GM10266 (cell line): Measurements from ENCODE around the gene TUBA1A.

Source experiments
- DNase-seq: peaks from one replicate; pipeline ENCODE4 v3.0.0; 2012; ENCODE audit errors: extremely low spot score
- TF ChIP-seq, protein P1 (sequence below): IDR thresholded peaks from 2 replicates; pipeline ENCODE4 v1.5.1; 2012; ENCODE audit warnings: mild to moderate bottlenecking, low read depth; ENCODE audit not compliant: control insufficient read depth, insufficient read depth; ENCODE audit errors: missing control alignments

Gene TUBA1A

DNA sequence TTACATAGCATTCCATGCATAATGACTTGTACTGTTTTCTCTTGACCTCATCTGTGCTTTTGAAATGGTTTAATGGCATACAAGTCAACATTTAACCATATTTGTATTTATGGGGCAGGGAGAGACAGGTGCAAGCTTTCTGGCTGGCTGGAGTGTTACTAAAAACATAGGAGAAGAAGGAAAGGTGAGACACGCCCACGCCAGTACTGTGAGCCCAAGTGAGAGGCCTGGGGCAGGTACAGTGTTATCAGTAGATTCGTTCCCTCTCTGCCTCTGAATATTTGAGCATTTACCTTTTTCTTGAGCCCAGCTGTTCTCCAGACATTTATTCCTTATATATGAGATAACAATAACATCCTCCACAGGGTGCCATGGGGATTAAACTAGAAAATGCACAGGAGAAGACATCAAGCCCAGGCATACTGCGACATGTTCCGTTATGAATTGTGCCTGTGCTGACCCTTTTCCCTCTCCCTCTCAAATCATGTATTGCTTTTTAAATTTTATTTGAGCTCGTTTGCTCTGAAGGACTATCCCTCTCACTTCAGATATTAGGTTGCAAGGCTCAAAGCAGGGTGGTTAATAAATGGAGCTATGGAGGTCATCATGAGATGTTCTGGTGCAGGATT is 41.4 kb upstream of the TUBA1A start:
- TF ChIP-seq, protein P1, sequence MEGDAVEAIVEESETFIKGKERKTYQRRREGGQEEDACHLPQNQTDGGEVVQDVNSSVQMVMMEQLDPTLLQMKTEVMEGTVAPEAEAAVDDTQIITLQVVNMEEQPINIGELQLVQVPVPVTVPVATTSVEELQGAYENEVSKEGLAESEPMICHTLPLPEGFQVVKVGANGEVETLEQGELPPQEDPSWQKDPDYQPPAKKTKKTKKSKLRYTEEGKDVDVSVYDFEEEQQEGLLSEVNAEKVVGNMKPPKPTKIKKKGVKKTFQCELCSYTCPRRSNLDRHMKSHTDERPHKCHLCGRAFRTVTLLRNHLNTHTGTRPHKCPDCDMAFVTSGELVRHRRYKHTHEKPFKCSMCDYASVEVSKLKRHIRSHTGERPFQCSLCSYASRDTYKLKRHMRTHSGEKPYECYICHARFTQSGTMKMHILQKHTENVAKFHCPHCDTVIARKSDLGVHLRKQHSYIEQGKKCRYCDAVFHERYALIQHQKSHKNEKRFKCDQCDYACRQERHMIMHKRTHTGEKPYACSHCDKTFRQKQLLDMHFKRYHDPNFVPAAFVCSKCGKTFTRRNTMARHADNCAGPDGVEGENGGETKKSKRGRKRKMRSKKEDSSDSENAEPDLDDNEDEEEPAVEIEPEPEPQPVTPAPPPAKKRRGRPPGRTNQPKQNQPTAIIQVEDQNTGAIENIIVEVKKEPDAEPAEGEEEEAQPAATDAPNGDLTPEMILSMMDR: no peak
- DNase-seq: no peak

DNA sequence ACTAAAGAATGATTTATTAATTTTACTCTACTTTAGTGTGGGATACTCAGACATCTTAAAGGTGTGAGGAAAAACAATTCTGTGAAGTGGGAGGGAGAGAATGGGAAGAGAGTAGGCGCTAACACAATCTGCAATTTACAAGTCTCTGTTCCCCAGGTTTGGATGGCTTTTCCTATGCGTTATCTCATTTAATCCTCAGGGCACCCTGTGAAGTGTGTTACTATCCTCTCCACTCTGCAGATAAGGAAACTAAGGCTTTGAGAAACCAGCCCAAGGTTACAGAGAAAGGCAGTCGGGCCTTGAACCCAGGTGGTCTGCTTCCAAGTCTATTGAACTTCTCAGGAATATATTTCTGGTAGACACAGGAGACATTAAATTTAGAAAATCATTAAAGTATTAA is 39.8 kb upstream of the TUBA1A start:
- TF ChIP-seq, protein P1: no peak
- no peak for DNase-seq

DNA sequence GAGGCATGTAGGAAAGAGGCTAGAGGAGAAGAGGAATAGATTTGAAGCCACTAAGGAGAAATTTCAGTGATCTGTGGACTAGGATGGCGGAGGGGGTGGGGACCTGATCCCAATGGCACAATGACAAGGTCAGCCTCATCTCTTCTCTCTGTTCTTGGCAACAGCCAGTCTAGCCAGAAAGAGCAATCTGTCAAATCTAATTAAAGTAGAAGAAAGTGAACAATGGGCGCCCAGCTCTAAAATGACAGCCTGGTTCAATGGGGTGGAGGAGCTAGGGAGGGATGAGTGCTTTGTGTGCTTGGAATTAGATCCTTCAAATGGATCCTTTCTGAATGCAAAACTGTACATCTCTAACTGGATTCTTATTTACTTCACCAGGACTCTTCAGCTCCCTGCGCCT is 38.8 kb upstream of the TUBA1A start:
- TF ChIP-seq, protein P1: no peak
- DNase-seq: no peak

DNA sequence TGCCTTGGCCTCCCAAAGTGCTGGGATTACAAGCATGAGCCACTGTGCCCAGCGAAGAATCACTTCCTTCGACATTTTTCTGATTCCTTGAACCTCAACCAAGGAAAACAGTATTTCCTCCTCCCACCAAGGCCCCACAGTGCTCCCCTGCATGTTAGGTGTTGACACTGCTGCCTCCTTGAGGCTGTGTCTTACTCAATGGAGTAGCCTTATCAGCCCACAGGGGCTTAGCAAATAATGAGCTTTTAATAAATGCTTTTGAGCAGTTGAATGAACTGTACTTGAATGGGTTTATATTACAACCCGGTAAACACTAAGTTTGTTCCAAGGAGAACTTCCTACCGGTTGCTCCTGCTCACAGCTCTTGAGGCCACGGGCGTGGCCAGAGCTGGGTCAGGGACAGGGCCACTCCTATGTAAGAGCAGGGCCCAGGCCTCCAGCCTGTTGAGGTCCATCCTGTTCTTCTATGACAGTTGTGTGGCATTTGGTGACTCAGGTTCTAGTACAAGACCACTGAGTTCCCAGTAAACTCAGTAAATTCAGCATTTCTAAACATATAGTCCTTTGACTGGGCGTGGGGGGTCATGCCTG is 36.8 kb upstream of the TUBA1A start:
- TF ChIP-seq, protein P1: no peak
- DNase-seq: no peak

DNA sequence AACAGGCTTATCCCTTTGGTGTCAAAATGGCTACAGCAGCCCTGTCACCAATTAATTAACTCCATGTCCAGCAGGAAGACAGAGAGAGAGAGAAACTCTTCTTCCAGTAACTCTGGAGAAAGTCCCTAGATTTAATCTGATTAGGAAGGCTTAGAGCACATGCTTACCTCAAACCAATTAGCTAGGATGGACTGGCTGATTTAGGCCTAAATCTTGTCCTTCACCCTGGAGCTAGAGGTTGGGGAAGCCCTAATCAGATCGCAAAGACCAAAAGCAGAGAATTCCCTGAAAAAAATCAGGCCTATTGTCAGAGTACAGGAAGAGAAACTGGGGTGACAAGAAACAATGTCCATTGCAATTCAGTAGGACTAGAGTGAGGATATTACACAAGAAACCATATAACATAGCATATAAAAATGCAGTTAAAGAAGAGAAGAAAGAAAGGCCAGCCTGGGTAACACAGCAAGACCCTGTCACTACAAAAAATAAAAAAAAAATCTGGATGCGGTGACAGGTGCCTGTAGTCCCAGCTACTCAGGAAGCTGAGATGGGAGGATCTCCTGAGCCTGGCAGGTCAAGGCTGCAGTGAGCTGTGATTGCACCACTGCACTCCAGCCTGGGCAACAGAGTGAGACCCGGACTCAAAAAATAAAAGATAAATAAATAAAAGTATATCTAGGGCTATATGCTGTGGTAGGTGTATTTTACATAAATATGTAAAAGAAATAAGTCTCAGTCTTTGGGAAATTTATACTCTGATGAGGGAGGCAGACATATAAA is 34.9 kb upstream of the TUBA1A start:
- DNase-seq: no peak
- TF ChIP-seq, protein P1: no peak

DNA sequence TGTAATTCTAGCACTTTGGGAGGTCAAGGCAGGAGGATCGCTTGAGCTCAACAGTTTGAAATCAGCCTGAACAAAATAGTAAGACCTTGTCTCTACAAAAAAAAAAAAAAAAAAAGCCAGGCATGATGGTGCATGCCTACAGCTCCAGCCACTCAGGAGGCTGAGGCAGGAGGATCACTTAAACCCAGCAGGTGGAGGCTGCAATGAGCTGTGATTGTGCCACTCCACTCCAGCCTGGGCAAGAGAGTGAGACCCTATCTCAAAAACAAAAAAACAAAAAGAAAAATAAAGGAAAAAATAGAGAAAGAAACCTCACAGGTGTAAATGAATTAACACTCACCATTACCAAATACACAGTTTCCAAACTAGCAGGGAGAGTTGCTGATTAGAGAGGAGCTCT is 34.2 kb upstream of the TUBA1A start:
- DNase-seq: no peak
- TF ChIP-seq, protein P1: no peak

DNA sequence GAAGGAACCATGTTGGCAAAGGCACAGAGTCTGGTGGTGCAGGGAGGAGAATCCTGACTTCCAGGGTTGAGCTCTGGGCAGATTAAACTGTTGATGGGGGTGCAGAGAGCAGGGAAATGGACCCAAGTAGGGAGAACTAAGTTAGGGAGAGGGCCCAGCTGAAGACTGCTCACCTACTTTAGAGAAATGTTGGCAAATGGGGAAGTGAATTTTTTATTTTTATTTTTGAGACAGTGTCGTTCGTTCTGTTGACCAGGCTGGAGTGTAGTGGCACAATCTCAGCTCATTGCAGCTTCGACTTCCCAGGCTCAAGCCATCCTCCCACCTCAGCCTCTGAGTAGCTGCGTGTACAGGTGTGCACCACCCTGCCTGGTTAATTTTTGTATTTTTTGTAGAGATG is 32.1 kb upstream of the TUBA1A start:
- TF ChIP-seq, protein P1: no peak
- no peak for DNase-seq
